PC-3 (cell line): Measurements from ENCODE around the gene PCDHGA10. TPM values are rescaled to one million over a fixed set of nuclear protein-coding genes. Genes with fewer than 3 reads are reported as not detected.
"Not testable (repeated sequence)": the region's sequence is repeated elsewhere in the genome, so short reads cannot be mapped to it uniquely, and the experiment has no call there.

Source experiments
- ATAC-seq: fragments of 200-7000 bp; cut with Tn5 transposase; 2 replicates; pipeline ENCODE4 v1.9.1; 2020; ENCODE audit warnings: mild to moderate bottlenecking, moderate library complexity
- BruUV-seq: library from RNA; stranded (reverse); fragments of 400-500 nt; replicated peaks from 2 replicates; lab custom pipeline; 2021; lab: Mats Ljungman, UMichigan
- CTCF ChIA-PET: fragments of 300-600 bp; sonication (Branson Sonifier 250); formaldehyde crosslinking; loops from one replicate; lab custom pipeline; 2022; ENCODE audit warnings: antibody characterized with exemption; lab: Charles Lee
- POLR2A ChIA-PET: fragments of 300-600 bp; sonication (Branson Sonifier 250); formaldehyde crosslinking; loops from one replicate; lab custom pipeline; 2022; ENCODE audit warnings: antibody characterized with exemption; ENCODE audit not compliant: unreplicated experiment; lab: Charles Lee
- DNase-seq: peaks from one replicate; pipeline ENCODE4 v3.0.0-alpha.2; 2015
- H2AFZ ChIP-seq: fragments of 300-600 bp; sonication (generic); 2 replicates; pipeline ENCODE4 v1.6.0; 2016; ENCODE audit warnings: antibody characterized with exemption, low read length
- H3F3A ChIP-seq: fragments of 300-600 bp; sonication (generic); one replicate; pipeline ENCODE4 v1.6.0; 2017; ENCODE audit warnings: antibody characterized with exemption, low read length, control low read depth, mild to moderate bottlenecking; ENCODE audit not compliant: unreplicated experiment
- H3K27ac ChIP-seq: fragments of 300-600 bp; sonication (generic); 2 replicates; pipeline ENCODE4 v1.5.1; 2016; ENCODE audit warnings: mild to moderate bottlenecking, low read length
- H3K27me3 ChIP-seq: fragments of 300-600 bp; sonication (generic); 2 replicates; pipeline ENCODE4 v1.6.1; 2016; ENCODE audit warnings: low read length, mixed read lengths
- H3K36me3 ChIP-seq: fragments of 300-600 bp; sonication (generic); 2 replicates; pipeline ENCODE4 v1.6.1; 2016; ENCODE audit warnings: low read depth, mixed run types, low read length, mixed read lengths
- H3K4me1 ChIP-seq: fragments of 300-600 bp; sonication (generic); 2 replicates; pipeline ENCODE4 v1.5.1; 2016; ENCODE audit warnings: low read length; ENCODE audit not compliant: insufficient read depth
- H3K4me2 ChIP-seq: fragments of 300-600 bp; sonication (generic); 2 replicates; pipeline ENCODE4 v1.6.0; 2016; ENCODE audit warnings: low read length
- H3K4me3 ChIP-seq: fragments of 300-600 bp; sonication (generic); 2 replicates; pipeline ENCODE4 v1.5.1; 2016; ENCODE audit warnings: mild to moderate bottlenecking, low read length, mixed read lengths
- H3K79me2 ChIP-seq: fragments of 300-600 bp; sonication (generic); 2 replicates; pipeline ENCODE4 v1.6.1; 2017; ENCODE audit warnings: low read length, mixed read lengths
- H3K9ac ChIP-seq: fragments of 300-600 bp; sonication (generic); 2 replicates; pipeline ENCODE4 v1.6.0; 2016; ENCODE audit warnings: mild to moderate bottlenecking, low read length
- H3K9me2 ChIP-seq: fragments of 300-600 bp; sonication (generic); replicated peaks from 2 replicates; pipeline ENCODE4 v1.6.1; 2016; ENCODE audit warnings: mixed run types, low read length, mixed read lengths
- H3K9me3 ChIP-seq: fragments of 300-600 bp; sonication (generic); 2 replicates; pipeline ENCODE4 v1.6.1; 2016; ENCODE audit warnings: low read length, mixed read lengths
- H4K20me1 ChIP-seq: fragments of 300-600 bp; sonication (generic); 2 replicates; pipeline ENCODE4 v1.6.1; 2016; ENCODE audit warnings: low read length, mixed read lengths
- CTCF ChIP-seq: fragments of 300-600 bp; sonication (generic); conservative IDR thresholded peaks from 2 replicates; pipeline ENCODE4 v1.5.1; 2017; ENCODE audit warnings: antibody characterized with exemption, low read depth, mild to moderate bottlenecking, low read length
- EZH2 ChIP-seq: fragments of 300-600 bp; sonication (generic); IDR thresholded peaks from one replicate; pipeline ENCODE4 v1.6.1; 2017; ENCODE audit warnings: antibody characterized with exemption, mild to moderate bottlenecking, low read length; ENCODE audit not compliant: unreplicated experiment
- EZH2phosphoT487 ChIP-seq: fragments of 300-600 bp; sonication (generic); IDR thresholded peaks from 2 replicates; pipeline ENCODE4 v1.6.1; 2018; ENCODE audit warnings: mild to moderate bottlenecking, antibody characterized with exemption, low read length, borderline replicate concordance
- intact Hi-C: fragments of 100-400 bp; cut with micrococcal nuclease; formaldehyde crosslinking; loops from 2 replicates; pipeline ENCODE4 v1.9.0; 2023
- total RNA-seq: library from RNA; depleted of rRNA; stranded (reverse); fragments of >200 nt; gene quantifications from 2 replicates; pipeline ENCODE4 v1.2.3, GENCODE V29; 2014

Gene PCDHGA10
- total RNA-seq, 1 experiment from 2014 or later: 0.84 TPM

- intact Hi-C loops: no loop called here
- TF ChIP-seq EZH2 (no peak), EZH2phosphoT487 (no peak), CTCF (no peak)
Measured at GRCh38 chr5:141403387-141403786, 9.4 kb upstream of the PCDHGA10 start.

GRCh38 chr5:141407790-141408505 lies 4.8 kb upstream of the PCDHGA10 start, which contains the start of gene PCDHGB6:
Gene PCDHGB6 (plus strand): TSS chr5:141408021. CDS start chr5:141408203, 182 bp downstream.
- H3K4me2 ChIP-seq, H3K4me3 ChIP-seq, H3K9me2 ChIP-seq, DNase-seq, CTCF ChIA-PET, H2AFZ ChIP-seq, H3K4me1 ChIP-seq, intact Hi-C loops, H3F3A ChIP-seq, H3K79me2 ChIP-seq, H4K20me1 ChIP-seq, ATAC-seq, H3K27me3 ChIP-seq, H3K9ac ChIP-seq, H3K27ac ChIP-seq, H3K36me3 ChIP-seq, BruUV-seq, POLR2A ChIA-PET: not testable (repeated sequence)
- H3K9me3 ChIP-seq: 0 out of 2 replicates have a peak, but pooled peaks cover 11% of the 10 kb centered on the region

More at GRCh38 chr5:141403387-141403786, 9.4 kb upstream of the PCDHGA10 start:
- Histone ChIP-seq H3K4me1 (no peaks in the 10 kb centered on the region), H3K9me2 (no peaks in the 10 kb centered on the region), H3K79me2 (no peaks in the 10 kb centered on the region), H3K27ac (no peak overlapping the region), H2AFZ (no peak overlapping the region), H3K36me3 (peaks cover 9% of the 10 kb centered on the region; the same call in 1 of the 2 replicates), H3K27me3 (no peaks in the 10 kb centered on the region), H4K20me1 (no peaks in the 10 kb centered on the region), H3K9ac (no peak overlapping the region), H3K4me2 (no peak overlapping the region), H3K4me3 (no peak overlapping the region), H3F3A (no peaks in the 10 kb centered on the region), H3K9me3 (peaks cover 14% of the 10 kb centered on the region; the same call in 1 of the 2 replicates)
- ATAC-seq (no peak), DNase-seq (no peak)
- no TSS peak for BruUV-seq
- ChIA-PET CTCF (no interaction called here), POLR2A (no interaction called here)

GRCh38 chr5:141409598-141410306 lies 3.0 kb upstream of the PCDHGA10 start:
- POLR2A ChIA-PET: no interaction called here
- no peaks in the 10 kb centered on the region for H3K79me2 ChIP-seq
- no peaks in the 10 kb centered on the region for H3K9me2 ChIP-seq
- ATAC-seq (no peak), DNase-seq (no peak)
- no peaks in the 10 kb centered on the region for H4K20me1 ChIP-seq
- peaks cover 6% of the 10 kb centered on the region; the same call in 1 of the 2 replicates for H3K36me3 ChIP-seq
- CTCF ChIA-PET: no interaction called here
- H3F3A ChIP-seq: no peaks in the 10 kb centered on the region
- H3K9me3 ChIP-seq: 0 out of 2 replicates have a peak, but pooled peaks cover 11% of the 10 kb centered on the region
- no peak overlapping the region for H3K27ac ChIP-seq
- TF ChIP-seq CTCF: no peak
- H3K4me3 ChIP-seq: no peak overlapping the region
- H3K4me2 ChIP-seq: no peak overlapping the region
- no peak overlapping the region for H2AFZ ChIP-seq
- no TSS peak for BruUV-seq
- no peak overlapping the region for H3K9ac ChIP-seq
- intact Hi-C loops: no loop called here
- no peaks in the 10 kb centered on the region for H3K27me3 ChIP-seq
- no peaks in the 10 kb centered on the region for H3K4me1 ChIP-seq
